Brain microvascular endothelial cell (primary cell): Measurements from ENCODE around the gene CABCOCO1.

Source experiments
- DNase-seq: peaks from one replicate; pipeline ENCODE4 v3.0.0-alpha.2; 2020
- H3K27ac ChIP-seq: fragments of 250-450 bp; sonication (Bioruptor Pico); 2 replicates; pipeline ENCODE4 v1.5.1; 2020; ENCODE audit warnings: mild to moderate bottlenecking, moderate library complexity
- H3K27me3 ChIP-seq: fragments of 250-450 bp; sonication (Bioruptor Pico); replicated peaks from 2 replicates; pipeline ENCODE4 v1.5.1; 2020; ENCODE audit warnings: mild to moderate bottlenecking
- H3K36me3 ChIP-seq: fragments of 250-450 bp; sonication (Bioruptor Pico); replicated peaks from 2 replicates; pipeline ENCODE4 v1.5.1; 2020; ENCODE audit warnings: mild to moderate bottlenecking
- H3K4me3 ChIP-seq: 2 replicates; pipeline ENCODE4 v1.5.1; 2011; ENCODE audit warnings: low read depth, mild to moderate bottlenecking, control low read depth, low read length, moderate library complexity
- CTCF ChIP-seq: IDR thresholded peaks from 2 replicates; pipeline ENCODE4 v1.5.1; 2011; ENCODE audit warnings: low read depth, mild to moderate bottlenecking, moderate library complexity, low read length, control low read depth, inconsistent platforms; ENCODE audit errors: missing control alignments
- in situ Hi-C: cut with HindIII; loops from 2 replicates; pipeline ENCODE4 v1.10.0; 2017; ENCODE audit warnings: low sequenced_read_pairs, low pct_ligation_motif_present

The CABCOCO1 gene

GRCh38 chr10:61760943-61761824 lies 98.5 kb downstream of the CABCOCO1 start:
- Histone ChIP-seq H3K4me3 (no peak overlapping the region), H3K27ac (peak overlapping the region; percentile 23), H3K36me3 (no peaks in the 10 kb centered on the region), H3K27me3 (no peaks in the 10 kb centered on the region)
- DNase-seq: peak; percentile 60
- in situ Hi-C loops: no loop called here
- TF ChIP-seq CTCF: no peak

GRCh38 chr10:61761825-61762217 lies 99.1 kb downstream of the CABCOCO1 start:
- TF ChIP-seq CTCF: no peak
- in situ Hi-C loops: no loop called here
- Histone ChIP-seq H3K27ac (no peak overlapping the region), H3K27me3 (no peaks in the 10 kb centered on the region), H3K36me3 (no peaks in the 10 kb centered on the region), H3K4me3 (no peak overlapping the region)
- no peak for DNase-seq

- Histone ChIP-seq H3K27me3 (no peaks in the 10 kb centered on the region), H3K36me3 (no peaks in the 10 kb centered on the region), H3K27ac (no peak overlapping the region), H3K4me3 (no peak overlapping the region)
- TF ChIP-seq CTCF: no peak
- in situ Hi-C loops: no loop called here
- no peak for DNase-seq
Observed at GRCh38 chr10:61763778-61764177, 101.0 kb downstream of the CABCOCO1 start.

GRCh38 chr10:61764486-61764885 lies 101.8 kb downstream of the CABCOCO1 start:
- in situ Hi-C loops: no loop called here
- TF ChIP-seq CTCF: no peak
- H3K27me3 ChIP-seq: no peaks in the 10 kb centered on the region
- no peak overlapping the region for H3K27ac ChIP-seq
- no peak for DNase-seq
- H3K4me3 ChIP-seq: no peak overlapping the region
- no peaks in the 10 kb centered on the region for H3K36me3 ChIP-seq

- H3K27ac ChIP-seq: no peak overlapping the region
- no peak overlapping the region for H3K4me3 ChIP-seq
- H3K36me3 ChIP-seq: no peaks in the 10 kb centered on the region
- H3K27me3 ChIP-seq: no peaks in the 10 kb centered on the region
- in situ Hi-C loops: no loop called here
- TF ChIP-seq CTCF: no peak
- DNase-seq: no peak
Observed at GRCh38 chr10:61765176-61766087, 102.7 kb downstream of the CABCOCO1 start.
